Panc1 (cell line): Measurements from ENCODE around the gene GRM3. TPM values are rescaled to one million over a fixed set of nuclear protein-coding genes. Genes with fewer than 3 reads are reported as not detected.

ENCODE experiments used
- ATAC-seq: fragments of 200-7000 bp; cut with Tn5 transposase; 2 replicates; pipeline ENCODE4 v1.9.1; 2020; ENCODE audit warnings: mild to moderate bottlenecking, moderate library complexity
- BruUV-seq: library from RNA; stranded (reverse); fragments of 400-500 nt; replicated peaks from 2 replicates; lab custom pipeline; 2021; lab: Mats Ljungman, UMichigan
- CTCF ChIA-PET: fragments of 300-600 bp; sonication (Branson Sonifier 250); formaldehyde crosslinking; loops from one replicate; lab custom pipeline; 2022; ENCODE audit warnings: antibody characterized with exemption; lab: Charles Lee
- POLR2A ChIA-PET: fragments of 300-600 bp; sonication (Branson Sonifier 250); formaldehyde crosslinking; loops from one replicate; lab custom pipeline; 2022; ENCODE audit warnings: antibody characterized with exemption; lab: Charles Lee
- DNase-seq: peaks from one replicate; pipeline ENCODE4 v3.0.0-alpha.2; 2010; ENCODE audit warnings: low read depth, low spot score
- H3K27ac ChIP-seq: 2 replicates; pipeline ENCODE4 v1.5.1; 2011; ENCODE audit warnings: mild to moderate bottlenecking, low read length, inconsistent platforms
- H3K27me3 ChIP-seq: fragments of 200-500 bp; sonication (Bioruptor generic); 2 replicates; pipeline ENCODE4 v1.6.0; 2014; ENCODE audit warnings: low read length, inconsistent platforms; ENCODE audit not compliant: control insufficient read depth, insufficient read depth
- H3K36me3 ChIP-seq: fragments of 200-500 bp; sonication (Bioruptor generic); 2 replicates; pipeline ENCODE4 v1.5.1; 2014; ENCODE audit warnings: inconsistent platforms, mild to moderate bottlenecking, low read length, moderate library complexity; ENCODE audit not compliant: control insufficient read depth, insufficient read depth
- H3K4me1 ChIP-seq: 2 replicates; pipeline ENCODE4 v1.5.1; 2011; ENCODE audit warnings: inconsistent platforms, mild to moderate bottlenecking, low read length, moderate library complexity; ENCODE audit not compliant: control insufficient read depth, insufficient read depth
- H3K4me3 ChIP-seq, 2 experiments: 2 replicates each; pipeline ENCODE4 v1.5.1; 2011 to 2012; ENCODE audit warnings: low read depth in 2 of 2, low read length in 2 of 2, mild to moderate bottlenecking in 2 of 2, inconsistent platforms in 1 of 2, moderate library complexity in 1 of 2
- H3K9me3 ChIP-seq: fragments of 200-500 bp; sonication (Bioruptor generic); 2 replicates; pipeline ENCODE4 v1.5.1; 2014; ENCODE audit warnings: low read depth, mild to moderate bottlenecking, inconsistent platforms, low read length, moderate library complexity; ENCODE audit not compliant: control insufficient read depth, insufficient read depth
- CTCF ChIP-seq: fragments of 450-650 bp; IDR thresholded peaks from 2 replicates; pipeline ENCODE4 v1.5.1; 2017; ENCODE audit warnings: mild to moderate bottlenecking
- POLR2AphosphoS5 ChIP-seq: IDR thresholded peaks from 2 replicates; pipeline ENCODE4 v1.6.1; 2012; ENCODE audit warnings: mild to moderate bottlenecking, low read depth, low read length, moderate library complexity
- REST ChIP-seq, 2 experiments: IDR thresholded peaks; 2 replicates each; pipeline ENCODE4 v1.6.1; 2011 to 2012; ENCODE audit warnings: low read depth in 2 of 2, control low read depth in 1 of 2, low read length in 1 of 2, mild to moderate bottlenecking in 1 of 2, moderate library complexity in 1 of 2; ENCODE audit not compliant: insufficient read depth in 1 of 2
- SIN3A ChIP-seq: IDR thresholded peaks from 2 replicates; pipeline ENCODE4 v1.6.1; 2012; ENCODE audit warnings: low read depth, mild to moderate bottlenecking, low read length, moderate library complexity, borderline replicate concordance; ENCODE audit not compliant: insufficient read depth
- TCF7L2 ChIP-seq: IDR thresholded peaks from 2 replicates; pipeline ENCODE4 v1.6.1; 2011; ENCODE audit warnings: mild to moderate bottlenecking, low read depth, low read length, inconsistent platforms
- in situ Hi-C: cut with HindIII; loops from 2 replicates; pipeline ENCODE4 v1.10.0; 2016; ENCODE audit warnings: low sequenced_read_pairs, low pct_unique_long_range_greater_than_20kb
- intact Hi-C: fragments of 100-400 bp; cut with micrococcal nuclease; formaldehyde crosslinking; loops from one replicate; pipeline ENCODE4 v1.10.0; 2022; ENCODE audit not compliant: unreplicated experiment
- total RNA-seq: library from RNA; stranded (reverse); gene quantifications from one replicate; pipeline ENCODE4 v1.2.1, GENCODE V29; 2021; ENCODE audit not compliant: unreplicated experiment

Gene GRM3
- total RNA-seq, 1 experiment from 2014 or later, result not detected

GRCh38 chr7:86790383-86790782, 146.7 kb downstream of the GRM3 start:
- Histone ChIP-seq H3K27me3 (no peaks in the 10 kb centered on the region), H3K9me3 (no peaks in the 10 kb centered on the region), H3K27ac (no peak overlapping the region), H3K36me3 (no peaks in the 10 kb centered on the region), H3K4me3 (no peak overlapping the region), H3K4me1 (no peaks in the 10 kb centered on the region)
- no TSS peak for BruUV-seq
- intact Hi-C loops (no loop called here), in situ Hi-C loops (no loop called here)
- DNase-seq, result no peak
- POLR2A ChIA-PET, result no interaction called here
- ATAC-seq, result no peak
- CTCF ChIA-PET, result no interaction called here
- TF ChIP-seq SIN3A (no peak), REST (IDR thresholded peaks at IDR 0.05; ENCODE audit: insufficient read depth in 1 of 2, low read depth in 2 of 2, low read length in 1 of 2) (no peak), TCF7L2 (no peak), POLR2AphosphoS5 (no peak), CTCF (no peak)

- BruUV-seq, result no TSS peak
- Histone ChIP-seq H3K36me3 (no peaks in the 10 kb centered on the region), H3K4me3 (no peak overlapping the region), H3K27me3 (no peaks in the 10 kb centered on the region), H3K9me3 (no peaks in the 10 kb centered on the region), H3K27ac (no peak overlapping the region), H3K4me1 (no peaks in the 10 kb centered on the region)
- ChIA-PET CTCF (interaction anchor here (0.6 kb wide), 1 partner anchor 44 kb away, joined by 5 read pairs; no protein-coding TSS in a partner anchor), POLR2A (no interaction called here)
- ATAC-seq (no peak), DNase-seq (no peak)
- in situ Hi-C loops, result no loop called here
- intact Hi-C loops, result no loop called here
- TF ChIP-seq CTCF, result no peak
- no peak for TF ChIP-seq TCF7L2
- TF ChIP-seq SIN3A, result no peak
- no peak for TF ChIP-seq REST (IDR thresholded peaks at IDR 0.05; ENCODE audit: insufficient read depth in 1 of 2, low read depth in 2 of 2, low read length in 1 of 2)
- no peak for TF ChIP-seq POLR2AphosphoS5
These were observed 148.6 kb downstream of the GRM3 start for GRCh38 chr7:86792260-86792659.
